HepG2 (cell line): ENCODE results near the gene C12orf60. TPM values are rescaled to one million over a fixed set of nuclear protein-coding genes. Genes with fewer than 3 reads are reported as not detected.

Source experiments
- ARNT ChIP-seq: fragments of 450-650 bp; IDR thresholded peaks from 2 replicates; pipeline ENCODE4 v1.6.1; 2017
- ELF4 ChIP-seq: sonication (generic); formaldehyde crosslinking; IDR thresholded peaks from 2 replicates; pipeline ENCODE4 v1.5.0; 2020; ENCODE audit warnings: missing genetic modification reagents, mild to moderate bottlenecking, moderate library complexity, borderline replicate concordance
- HNF4G ChIP-seq, 2 experiments: sonication (generic) in 1 of 2; formaldehyde crosslinking in 1 of 2; IDR thresholded peaks; 2 replicates each; pipeline versions ENCODE4 v1.4.0 to v1.6.1; 2011 to 2020; ENCODE audit warnings: borderline replicate concordance in 2 of 2, low read depth in 2 of 2, mild to moderate bottlenecking in 2 of 2, low read length in 1 of 2, missing genetic modification reagents in 1 of 2, moderate library complexity in 1 of 2
- KAT7 ChIP-seq: IDR thresholded peaks from 2 replicates; pipeline ENCODE4 v1.6.1; 2018; ENCODE audit warnings: borderline replicate concordance, missing compliant biosample characterization
- MNT ChIP-seq: fragments of 450-650 bp; IDR thresholded peaks from 2 replicates; pipeline ENCODE4 v1.6.1; 2016
- MTF2 ChIP-seq: sonication (generic); formaldehyde crosslinking; IDR thresholded peaks from 2 replicates; pipeline ENCODE4 v1.5.0; 2020; ENCODE audit warnings: missing genetic modification reagents, borderline replicate concordance
- MZF1 ChIP-seq: sonication (generic); formaldehyde crosslinking; IDR thresholded peaks from 2 replicates; pipeline ENCODE4 v1.8.1; 2023; ENCODE audit warnings: mild to moderate bottlenecking, missing genetic modification reagents, borderline replicate concordance
- NKX3-1 ChIP-seq: sonication (generic); formaldehyde crosslinking; IDR thresholded peaks from 2 replicates; pipeline ENCODE4 v1.5.0; 2020; ENCODE audit warnings: missing genetic modification reagents
- PLSCR1 ChIP-seq: sonication (generic); formaldehyde crosslinking; IDR thresholded peaks from 2 replicates; pipeline ENCODE4 v1.5.0; 2020; ENCODE audit warnings: missing genetic modification reagents, mild to moderate bottlenecking, borderline replicate concordance
- SNAPC2 ChIP-seq: sonication (generic); formaldehyde crosslinking; IDR thresholded peaks from 2 replicates; pipeline ENCODE4 v1.8.1; 2022; ENCODE audit warnings: mild to moderate bottlenecking, missing genetic modification reagents
- SP140L ChIP-seq: sonication (generic); formaldehyde crosslinking; IDR thresholded peaks from 2 replicates; pipeline ENCODE4 v1.4.0; 2020; ENCODE audit warnings: missing genetic modification reagents, borderline replicate concordance
- ZBTB20 ChIP-seq: sonication (generic); formaldehyde crosslinking; IDR thresholded peaks from 2 replicates; pipeline ENCODE4 v1.8.1; 2023; ENCODE audit warnings: missing genetic modification reagents, low read depth, mild to moderate bottlenecking, borderline replicate concordance
- ZBTB39 ChIP-seq: sonication (generic); formaldehyde crosslinking; IDR thresholded peaks from 2 replicates; pipeline ENCODE4 v1.5.0; 2020; ENCODE audit warnings: missing genetic modification reagents
- ZNF180 ChIP-seq: sonication (generic); formaldehyde crosslinking; IDR thresholded peaks from 2 replicates; pipeline ENCODE4 v1.4.0; 2020; ENCODE audit warnings: low read depth, missing genetic modification reagents, borderline replicate concordance
- ZNF329 ChIP-seq: sonication (generic); formaldehyde crosslinking; IDR thresholded peaks from 2 replicates; pipeline ENCODE4 v1.9.0; 2021; ENCODE audit warnings: low read depth, mild to moderate bottlenecking, missing genetic modification reagents
- ZNF331 ChIP-seq: sonication (generic); formaldehyde crosslinking; IDR thresholded peaks from 2 replicates; pipeline ENCODE4 v1.4.0; 2020; ENCODE audit warnings: missing genetic modification reagents
- ZNF383 ChIP-seq: sonication (generic); formaldehyde crosslinking; IDR thresholded peaks from 2 replicates; pipeline ENCODE4 v1.4.0; 2020; ENCODE audit warnings: missing genetic modification reagents, mild to moderate bottlenecking, borderline replicate concordance
- ZNF512 ChIP-seq: sonication (generic); formaldehyde crosslinking; IDR thresholded peaks from 2 replicates; pipeline ENCODE4 v1.4.0; 2020; ENCODE audit warnings: mild to moderate bottlenecking, missing genetic modification reagents
- ZNF609 ChIP-seq: sonication (generic); formaldehyde crosslinking; IDR thresholded peaks from 2 replicates; pipeline ENCODE4 v1.4.0; 2020; ENCODE audit warnings: mild to moderate bottlenecking, missing genetic modification reagents, borderline replicate concordance
- polyA plus RNA-seq, 8 experiments: library from polyadenylated mRNA; depleted of rRNA in 3 of 8; stranded (reverse) in 7 of 8; unstranded in 1 of 8; fragments of >200 nt; fragmentation: Illumina TruSeq in 4 of 8; extraction: Trizol in 4 of 8; gene quantifications; 2 replicates each; pipeline versions ENCODE4 v1.2.1 to v1.2.3, GENCODE V29; 2011 to 2016; ENCODE audit warnings: low read depth in 4 of 8, missing spikeins in 1 of 8, mixed read lengths in 1 of 8; ENCODE audit not compliant: insufficient read depth in 1 of 8
- total RNA-seq, 5 experiments: library from RNA; depleted of rRNA; stranded (reverse); fragments of >200 nt; fragmentation: Illumina TruSeq; extraction: Trizol; gene quantifications; 2 replicates each; pipeline ENCODE4 v1.2.3, GENCODE V29; 2016; ENCODE audit warnings: low read depth in 1 of 5

C12orf60 gene
- total and polyA plus RNA-seq, 2 of the 13 experiments (the other 11 are each of a cell fraction or from before 2014, with no cell fraction given) = 0.55 to 1.4 TPM

GRCh38 chr12:14843425-14843887, 40.0 kb downstream of the C12orf60 start, which contains the start of gene ART4 (continued):
- TF ChIP-seq ZNF512 (CRISPR knock-in tag) (no peak), ZNF331 (CRISPR knock-in tag) (no peak), MNT (no peak), SNAPC2 (CRISPR knock-in tag) (no peak), NKX3-1 (CRISPR knock-in tag) (no peak), ZNF383 (CRISPR knock-in tag) (no peak), SP140L (CRISPR knock-in tag) (no peak), ZBTB20 (CRISPR knock-in tag) (0 out of 2 replicates have a peak, but pooled peaks have one; percentile 43), ZNF609 (CRISPR knock-in tag) (no peak), HNF4G (IDR thresholded peaks at IDR 0.05; ENCODE audit: borderline replicate concordance, low read depth, low read length) (peak; percentile 25; the same call in 1 of the 2 replicates), HNF4G (CRISPR knock-in tag; IDR thresholded peaks at IDR 0.05; ENCODE audit: borderline replicate concordance, low read depth) (no peak; the same call in 1 of the 2 replicates), ZBTB39 (no peak), ELF4 (CRISPR knock-in tag) (no peak), PLSCR1 (CRISPR knock-in tag) (no peak), ARNT (no peak), KAT7 (no peak), ZNF329 (CRISPR knock-in tag) (no peak), ZNF180 (CRISPR knock-in tag) (no peak), MZF1 (no peak), MTF2 (CRISPR knock-in tag) (no peak)
